PFSK-1 (cell line): ENCODE data around the gene CUEDC2.

Source experiments
- FOXP2 ChIP-seq: optimal IDR thresholded peaks from 2 replicates; pipeline ENCODE3; 2011; ENCODE audit warnings: borderline replicate concordance, control low read depth, inconsistent platforms; ENCODE audit not compliant: insufficient read depth; ENCODE audit errors: extremely low read length, extremely low read depth
- POLR2AphosphoS5 ChIP-seq: IDR thresholded peaks from 2 replicates; pipeline ENCODE4 v1.6.1; 2012; ENCODE audit warnings: low read depth, mild to moderate bottlenecking, control low read depth, low read length, moderate library complexity
- REST ChIP-seq, 2 experiments: IDR thresholded peaks; 2 replicates each; pipeline versions ENCODE4 v1.6.1 to v1.8.0; 2011 to 2012; ENCODE audit warnings: low read depth in 2 of 2, low read length in 2 of 2, control low read depth in 1 of 2, inconsistent platforms in 1 of 2, mild to moderate bottlenecking in 1 of 2, moderate library complexity in 1 of 2; ENCODE audit not compliant: insufficient read depth in 1 of 2
- SIN3A ChIP-seq: IDR thresholded peaks from 2 replicates; pipeline ENCODE4 v1.6.1; 2012; ENCODE audit warnings: mild to moderate bottlenecking, low read length, moderate library complexity, borderline replicate concordance; ENCODE audit not compliant: insufficient read depth
- TAF1 ChIP-seq: IDR thresholded peaks from 2 replicates; pipeline ENCODE4 v1.6.1; 2012; ENCODE audit warnings: low read length, control low read depth, borderline replicate concordance; ENCODE audit not compliant: insufficient read depth

CUEDC2 gene

GRCh38 chr10:102398172-102399020 lies 34.0 kb downstream of the CUEDC2 start:
- TF ChIP-seq FOXP2 (no peak), TAF1 (no peak), SIN3A (no peak), POLR2AphosphoS5 (no peak), REST (IDR thresholded peaks at IDR 0.05; ENCODE audit: insufficient read depth in 1 of 2, low read depth in 2 of 2, low read length in 2 of 2) (no peak)

- TF ChIP-seq SIN3A (no peak), FOXP2 (no peak), TAF1 (no peak), REST (IDR thresholded peaks at IDR 0.05; ENCODE audit: insufficient read depth in 1 of 2, low read depth in 2 of 2, low read length in 2 of 2) (no peak), POLR2AphosphoS5 (no peak)
Observed at GRCh38 chr10:102397222-102398171, 34.9 kb downstream of the CUEDC2 start.

GRCh38 chr10:102396730-102397151 lies 35.6 kb downstream of the CUEDC2 start:
- no peak for TF ChIP-seq TAF1
- no peak for TF ChIP-seq REST (IDR thresholded peaks at IDR 0.05; ENCODE audit: insufficient read depth in 1 of 2, low read depth in 2 of 2, low read length in 2 of 2)
- TF ChIP-seq POLR2AphosphoS5 = no peak
- TF ChIP-seq SIN3A = no peak
- TF ChIP-seq FOXP2 = no peak

- TF ChIP-seq SIN3A (no peak), FOXP2 (no peak), TAF1 (no peak), POLR2AphosphoS5 (no peak), REST (IDR thresholded peaks at IDR 0.05; ENCODE audit: insufficient read depth in 1 of 2, low read depth in 2 of 2, low read length in 2 of 2) (no peak)
Observed at GRCh38 chr10:102396317-102396650, 36.1 kb downstream of the CUEDC2 start.
